Epithelial cell of umbilical artery (primary cell): Measurements from ENCODE around the gene GAGE12C. TPM values are rescaled to one million over a fixed set of nuclear protein-coding genes. Genes with fewer than 3 reads are reported as not detected.

Experiments
- total RNA-seq: library from RNA; depleted of rRNA; stranded (reverse); fragments of >200 nt; gene quantifications from 2 replicates; pipeline ENCODE4 v1.2.3, GENCODE V29; 2014

Gene GAGE12C
- total RNA-seq, result not detected in 2 replicates

GRCh38 chrX:49531877-49532276, at the start of gene GAGE12C:
Gene GAGE12C (plus strand): TSS chrX:49532177. CDS start chrX:49533332, 1,155 bp downstream.

GRCh38 chrX:49541433-49541832, 9.5 kb downstream of the GAGE12C start, which contains the start of gene GAGE12D:
Gene GAGE12D (plus strand): TSS chrX:49541733. CDS start chrX:49542888, 1,155 bp downstream.

GRCh38 chrX:49550989-49551388, 19.0 kb downstream of the GAGE12C start, which contains the start of gene GAGE12E:
Gene GAGE12E (plus strand): TSS chrX:49551289. CDS start chrX:49552444, 1,155 bp downstream.

GRCh38 chrX:49560542-49560941, 28.6 kb downstream of the GAGE12C start, which contains the start of gene GAGE12F:
Gene GAGE12F (plus strand): TSS chrX:49560842. CDS start chrX:49561997, 1,155 bp downstream.

GRCh38 chrX:49570100-49570499, 38.1 kb downstream of the GAGE12C start, which contains the start of gene GAGE12G:
Gene GAGE12G (plus strand): TSS chrX:49570400. CDS start chrX:49571555, 1,155 bp downstream.

GRCh38 chrX:49579649-49580048, 47.7 kb downstream of the GAGE12C start, which contains the start of gene GAGE12H:
Gene GAGE12H (plus strand): TSS chrX:49579949. CDS start chrX:49581104, 1,155 bp downstream.

Other genes starting within 250 kb of the GAGE12C start
- not detected in 2 replicates for gene GAGE10, start 228.5 kb upstream of the GAGE12C start, total RNA-seq
- gene GAGE12J, start 210.1 kb upstream of the GAGE12C start, total RNA-seq, result not detected in 2 replicates
- not detected in 2 replicates for gene GAGE13, start 200.6 kb upstream of the GAGE12C start, total RNA-seq
- gene GAGE12D, start 9.6 kb downstream of the GAGE12C start, total RNA-seq, result not detected in 2 replicates
- gene GAGE12E, start 19.1 kb downstream of the GAGE12C start, total RNA-seq, result not detected in 2 replicates
- not detected in 2 replicates for gene GAGE12F, start 28.7 kb downstream of the GAGE12C start, total RNA-seq
- gene GAGE12G, start 38.2 kb downstream of the GAGE12C start, total RNA-seq, result not detected in 2 replicates
- not detected in 2 replicates for gene GAGE12H, start 47.8 kb downstream of the GAGE12C start, total RNA-seq
- not detected in 2 replicates for gene GAGE2A, start 57.3 kb downstream of the GAGE12C start, total RNA-seq
- gene GAGE1, start 66.8 kb downstream of the GAGE12C start, total RNA-seq, result not detected in 2 replicates
- gene PAGE1, start 163.8 kb downstream of the GAGE12C start, total RNA-seq, result not detected in 2 replicates